Stimulated activated naive CD8-positive, alpha-beta T cell treated with anti-CD3 and anti-CD28 coated beads, Interleukin-15, Interleukin-2, amounts not matched to agents 100 ng/mL and 50 ng/mL, for 24 hours (primary cell): Measurements from ENCODE around the gene RILPL1.
A peak's percentile ranks its signal among the peaks of the same experiment; 100 is the strongest.
"Not testable (repeated sequence)": the region's sequence is repeated elsewhere in the genome, so short reads cannot be mapped to it uniquely, and the experiment has no call there.

ENCODE experiments used
- H3K27ac Mint-ChIP-seq: one replicate; pipeline ENCODE4 v1.8.0; 2021; ENCODE audit warnings: mild to moderate bottlenecking, mixed read lengths
- H3K27me3 Mint-ChIP-seq: one replicate; pipeline ENCODE4 v1.8.0; 2021; ENCODE audit warnings: mixed read lengths
- H3K36me3 Mint-ChIP-seq: one replicate; pipeline ENCODE4 v1.8.0; 2021; ENCODE audit warnings: low read depth, mixed read lengths
- H3K4me1 Mint-ChIP-seq: one replicate; pipeline ENCODE4 v1.8.0; 2021; ENCODE audit warnings: low read depth, mixed read lengths
- H3K4me3 Mint-ChIP-seq: one replicate; pipeline ENCODE4 v1.8.0; 2021; ENCODE audit warnings: mild to moderate bottlenecking, mixed read lengths
- H3K9me3 Mint-ChIP-seq: one replicate; pipeline ENCODE4 v1.8.0; 2021; ENCODE audit warnings: mixed read lengths

Gene RILPL1

GRCh38 chr12:123491481-123491880 lies 42.0 kb downstream of the RILPL1 start:
- Mint-ChIP-seq H3K27me3 (no peaks in the 10 kb centered on the region), H3K4me1 (no peaks in the 10 kb centered on the region), H3K27ac (no peak overlapping the region), H3K9me3 (no peaks in the 10 kb centered on the region), H3K4me3 (no peak overlapping the region), H3K36me3 (no peaks in the 10 kb centered on the region)

- no peaks in the 10 kb centered on the region for H3K36me3 Mint-ChIP-seq
- H3K9me3 Mint-ChIP-seq: no peaks in the 10 kb centered on the region
- no peak overlapping the region for H3K27ac Mint-ChIP-seq
- no peak overlapping the region for H3K4me3 Mint-ChIP-seq
- H3K4me1 Mint-ChIP-seq: no peaks in the 10 kb centered on the region
- H3K27me3 Mint-ChIP-seq: no peaks in the 10 kb centered on the region
Observed at GRCh38 chr12:123491056-123491455, 42.5 kb downstream of the RILPL1 start.

DNA sequence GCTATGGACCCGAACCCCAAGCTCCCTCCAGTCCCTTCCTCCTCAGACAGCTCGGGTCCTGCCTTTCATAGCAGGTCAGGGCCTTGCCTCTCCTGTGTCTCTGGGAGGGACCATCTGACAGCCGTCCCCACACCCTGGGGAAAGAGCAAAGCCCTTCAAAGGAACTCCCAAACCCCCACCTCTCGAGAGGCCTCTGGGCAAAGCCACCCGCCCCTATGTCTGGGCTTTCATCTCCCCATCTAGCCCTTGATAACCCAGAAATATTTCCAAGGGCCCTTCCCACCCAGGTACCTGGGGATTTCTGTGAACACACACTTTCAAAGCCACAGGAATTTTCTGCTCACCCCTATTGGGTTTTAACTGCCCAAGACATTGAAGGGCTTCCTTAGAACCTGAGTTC lies 43.4 kb downstream of the RILPL1 start:
- Mint-ChIP-seq H3K27me3 (no peaks in the 10 kb centered on the region), H3K4me1 (no peaks in the 10 kb centered on the region), H3K4me3 (no peak overlapping the region), H3K36me3 (no peaks in the 10 kb centered on the region), H3K27ac (no peak overlapping the region), H3K9me3 (no peaks in the 10 kb centered on the region)

GRCh38 chr12:123489580-123489979 lies 43.9 kb downstream of the RILPL1 start:
- Mint-ChIP-seq H3K27me3 (no peaks in the 10 kb centered on the region), H3K36me3 (no peaks in the 10 kb centered on the region), H3K4me3 (no peak overlapping the region), H3K4me1 (peaks cover 5% of the 10 kb centered on the region), H3K9me3 (no peaks in the 10 kb centered on the region), H3K27ac (no peak overlapping the region)

DNA sequence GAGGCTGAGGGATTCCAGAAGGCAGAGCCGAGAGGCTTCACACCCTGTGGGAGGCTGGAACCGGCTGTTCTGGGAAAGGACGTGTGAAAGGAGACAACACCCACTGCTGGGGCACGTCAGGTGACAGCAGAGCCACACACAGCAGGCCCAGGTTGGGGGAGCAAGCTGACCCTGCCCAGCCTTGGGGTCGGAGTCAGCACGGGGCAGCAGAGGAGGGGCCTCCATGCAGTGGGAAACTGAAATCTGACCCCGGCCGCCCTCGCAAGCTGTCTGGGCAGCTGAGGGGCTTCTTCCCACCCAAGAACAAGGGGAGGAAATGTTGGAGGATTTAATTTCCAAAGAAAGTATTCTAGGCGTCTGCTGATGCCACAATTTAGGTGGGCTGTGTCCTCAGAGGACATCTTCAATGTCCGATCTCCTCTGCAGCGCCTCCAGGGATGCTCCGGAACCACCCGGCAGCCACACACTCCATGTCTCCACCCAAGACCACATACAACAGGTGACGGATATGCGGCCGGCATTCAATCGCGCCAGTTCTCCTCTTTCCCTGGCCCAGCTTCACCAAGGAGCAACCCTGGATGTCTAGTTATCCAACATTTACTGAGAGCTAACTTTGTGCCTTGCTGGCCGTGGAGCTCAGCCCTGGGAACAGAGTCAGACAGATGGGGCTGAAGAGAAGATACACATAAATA lies 44.8 kb downstream of the RILPL1 start:
- H3K4me1 Mint-ChIP-seq: peaks cover 14% of the 10 kb centered on the region
- no peaks in the 10 kb centered on the region for H3K9me3 Mint-ChIP-seq
- H3K4me3 Mint-ChIP-seq: no peak overlapping the region
- no peaks in the 10 kb centered on the region for H3K27me3 Mint-ChIP-seq
- H3K36me3 Mint-ChIP-seq: no peaks in the 10 kb centered on the region
- H3K27ac Mint-ChIP-seq: no peak overlapping the region

DNA sequence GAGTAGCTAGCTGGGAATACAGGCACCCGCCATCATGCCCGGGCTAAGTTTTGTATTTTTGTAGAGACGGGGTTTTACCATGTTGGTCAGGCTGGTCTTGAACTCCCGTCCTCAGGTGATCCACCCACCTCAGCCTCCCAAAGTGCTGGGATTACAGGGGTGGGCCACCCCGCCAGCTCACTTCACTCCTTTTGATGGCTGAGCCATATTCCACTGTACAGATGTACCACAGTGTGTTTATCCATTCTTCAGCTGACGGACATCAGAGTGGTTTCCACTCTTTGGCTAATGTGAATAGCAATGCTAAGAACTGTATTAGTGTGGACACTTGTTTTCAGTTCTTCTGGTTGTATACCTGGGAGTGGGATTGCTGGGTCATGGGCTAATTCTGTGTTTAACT lies 46.1 kb downstream of the RILPL1 start:
- Mint-ChIP-seq H3K9me3 (no peaks in the 10 kb centered on the region), H3K27me3 (no peaks in the 10 kb centered on the region), H3K27ac (no peak overlapping the region), H3K36me3 (no peaks in the 10 kb centered on the region), H3K4me1 (peaks cover 21% of the 10 kb centered on the region), H3K4me3 (no peak overlapping the region)

GRCh38 chr12:123485756-123486155 lies 47.8 kb downstream of the RILPL1 start:
- Mint-ChIP-seq H3K27me3 (no peaks in the 10 kb centered on the region), H3K36me3 (no peaks in the 10 kb centered on the region), H3K4me3 (no peak overlapping the region), H3K9me3 (no peaks in the 10 kb centered on the region), H3K4me1 (peaks cover 21% of the 10 kb centered on the region), H3K27ac (no peak overlapping the region)

DNA sequence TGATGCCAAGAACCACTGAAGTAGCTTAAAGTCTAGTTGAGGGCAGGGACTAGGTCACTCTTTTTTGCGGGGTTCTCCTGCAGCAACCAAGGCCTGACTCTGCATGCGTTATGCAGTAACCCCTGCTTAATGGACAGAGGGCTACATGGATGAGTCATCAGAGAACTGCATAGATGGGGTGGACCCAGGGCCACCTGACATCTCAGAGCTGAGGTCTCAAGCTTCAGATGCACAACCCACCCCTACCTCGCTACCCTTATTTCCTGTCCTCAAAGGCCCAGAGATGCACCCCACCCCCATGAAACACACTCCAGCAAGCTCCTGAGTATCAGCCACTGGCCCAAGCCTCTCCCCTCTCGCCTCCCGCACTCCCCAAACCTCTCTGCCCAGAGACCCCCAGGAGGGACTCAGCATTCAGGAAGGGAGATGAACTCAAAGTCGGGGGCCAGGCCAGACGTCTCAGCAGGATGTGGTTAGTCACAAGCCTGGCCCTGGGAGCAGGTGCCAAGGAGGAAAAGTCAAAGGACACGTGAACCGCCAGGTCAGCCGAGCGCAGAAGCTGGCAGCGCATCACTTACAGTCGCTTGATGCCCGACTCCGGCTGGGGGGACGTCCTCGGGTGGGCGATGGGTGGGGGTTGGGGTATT lies 49.8 kb downstream of the RILPL1 start:
- peak overlapping the region; percentile 11 for H3K27ac Mint-ChIP-seq
- H3K27me3 Mint-ChIP-seq: no peaks in the 10 kb centered on the region
- H3K4me1 Mint-ChIP-seq: peaks cover 21% of the 10 kb centered on the region
- H3K36me3 Mint-ChIP-seq: no peaks in the 10 kb centered on the region
- H3K9me3 Mint-ChIP-seq: no peaks in the 10 kb centered on the region
- H3K4me3 Mint-ChIP-seq: no peak overlapping the region

GRCh38 chr12:123482876-123483275 lies 50.6 kb downstream of the RILPL1 start:
- Mint-ChIP-seq H3K4me1 (peaks cover 21% of the 10 kb centered on the region), H3K9me3 (no peaks in the 10 kb centered on the region), H3K27ac (no peak overlapping the region), H3K4me3 (no peak overlapping the region), H3K36me3 (no peaks in the 10 kb centered on the region), H3K27me3 (no peaks in the 10 kb centered on the region)

GRCh38 chr12:123481251-123481650 lies 52.3 kb downstream of the RILPL1 start:
- not testable (repeated sequence) for H3K4me3 Mint-ChIP-seq, H3K36me3 Mint-ChIP-seq, H3K27me3 Mint-ChIP-seq, H3K27ac Mint-ChIP-seq, H3K9me3 Mint-ChIP-seq
- peaks cover 27% of the 10 kb centered on the region for H3K4me1 Mint-ChIP-seq

GRCh38 chr12:123479442-123480180 lies 53.9 kb downstream of the RILPL1 start:
- H3K36me3 Mint-ChIP-seq: peaks cover 10% of the 10 kb centered on the region
- H3K4me3 Mint-ChIP-seq: no peak overlapping the region
- H3K9me3 Mint-ChIP-seq: no peaks in the 10 kb centered on the region
- no peaks in the 10 kb centered on the region for H3K27me3 Mint-ChIP-seq
- no peak overlapping the region for H3K27ac Mint-ChIP-seq
- peaks cover 34% of the 10 kb centered on the region for H3K4me1 Mint-ChIP-seq

DNA sequence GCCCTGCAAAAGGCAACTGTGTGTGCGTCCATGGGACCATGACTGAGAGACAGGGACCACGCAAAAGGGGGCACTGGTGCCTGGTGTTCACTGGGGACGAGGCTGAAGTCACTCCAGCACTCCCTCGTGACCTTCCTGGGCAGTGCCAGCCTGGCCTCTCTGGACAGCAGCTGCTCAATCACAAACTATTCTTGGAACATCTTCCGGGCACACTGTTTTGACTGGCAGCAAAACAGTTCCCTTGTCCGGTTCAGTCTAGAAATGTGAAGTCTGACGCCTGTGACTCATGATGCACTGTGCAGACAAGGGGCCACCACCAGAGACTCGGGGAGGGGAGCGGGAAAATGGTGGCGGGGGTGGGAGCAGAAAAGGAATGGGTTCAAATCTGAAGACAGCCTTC lies 54.8 kb downstream of the RILPL1 start:
- H3K4me3 Mint-ChIP-seq: no peak overlapping the region
- H3K27ac Mint-ChIP-seq: no peak overlapping the region
- H3K4me1 Mint-ChIP-seq: peaks cover 29% of the 10 kb centered on the region
- H3K27me3 Mint-ChIP-seq: no peaks in the 10 kb centered on the region
- no peaks in the 10 kb centered on the region for H3K9me3 Mint-ChIP-seq
- H3K36me3 Mint-ChIP-seq: peaks cover 10% of the 10 kb centered on the region

- no peaks in the 10 kb centered on the region for H3K27me3 Mint-ChIP-seq
- H3K4me1 Mint-ChIP-seq: peaks cover 22% of the 10 kb centered on the region
- H3K36me3 Mint-ChIP-seq: peaks cover 10% of the 10 kb centered on the region
- H3K27ac Mint-ChIP-seq: no peak overlapping the region
- H3K9me3 Mint-ChIP-seq: no peaks in the 10 kb centered on the region
- no peak overlapping the region for H3K4me3 Mint-ChIP-seq
Observed at GRCh38 chr12:123478069-123478468, 55.5 kb downstream of the RILPL1 start.

- Mint-ChIP-seq H3K4me1 (peaks cover 21% of the 10 kb centered on the region), H3K36me3 (peaks cover 10% of the 10 kb centered on the region), H3K27ac (peak overlapping the region; percentile 26), H3K4me3 (no peak overlapping the region), H3K9me3 (no peaks in the 10 kb centered on the region), H3K27me3 (no peaks in the 10 kb centered on the region)
Observed at GRCh38 chr12:123475246-123475703, 58.2 kb downstream of the RILPL1 start.

GRCh38 chr12:123474485-123475245 lies 58.9 kb downstream of the RILPL1 start:
- Mint-ChIP-seq H3K27ac (peak overlapping the region; percentile 26), H3K36me3 (peaks cover 10% of the 10 kb centered on the region), H3K9me3 (no peaks in the 10 kb centered on the region), H3K27me3 (no peaks in the 10 kb centered on the region), H3K4me3 (no peak overlapping the region), H3K4me1 (peaks cover 21% of the 10 kb centered on the region)
